ENCODE data around the gene THAP11.

DNA sequence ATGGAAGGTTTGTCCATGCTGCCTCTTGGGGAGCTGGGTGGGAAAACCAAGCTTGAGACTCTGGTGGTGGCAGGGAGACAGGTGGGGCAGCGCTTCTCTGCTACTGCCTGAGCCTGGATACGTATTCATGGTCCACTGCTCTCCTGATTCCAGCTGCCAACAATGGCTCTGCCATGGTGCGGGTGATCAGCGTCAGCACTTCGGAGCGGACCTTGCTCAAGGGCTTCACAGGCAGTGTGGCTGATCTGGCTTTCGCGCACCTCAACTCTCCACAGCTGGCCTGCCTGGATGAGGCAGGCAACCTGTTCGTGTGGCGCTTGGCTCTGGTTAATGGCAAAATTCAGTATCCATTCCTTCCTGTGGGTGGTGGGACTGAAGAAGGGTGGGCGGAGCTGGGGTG lies 34.9 kb downstream of the THAP11 start:
- no peak for TF ChIP-seq SP1 (IDR thresholded peaks at IDR 0.05)
- no peak for TF ChIP-seq SP1 (CRISPR knock-in tag; IDR thresholded peaks at IDR 0.05)
- TF ChIP-seq EZH2 (conservative IDR thresholded peaks at IDR 0.05; ENCODE audit: low read depth, low read length), result no peak
- no peak for TF ChIP-seq GABPA (IDR thresholded peaks at IDR 0.05; ENCODE audit: low read depth, low read length)
- no peak for TF ChIP-seq GABPA (CRISPR knock-in tag; IDR thresholded peaks at IDR 0.05; ENCODE audit: low read depth)
- TF ChIP-seq SNAPC2 (CRISPR knock-in tag; IDR thresholded peaks at IDR 0.05), result no peak
- TF ChIP-seq, protein P1, sequence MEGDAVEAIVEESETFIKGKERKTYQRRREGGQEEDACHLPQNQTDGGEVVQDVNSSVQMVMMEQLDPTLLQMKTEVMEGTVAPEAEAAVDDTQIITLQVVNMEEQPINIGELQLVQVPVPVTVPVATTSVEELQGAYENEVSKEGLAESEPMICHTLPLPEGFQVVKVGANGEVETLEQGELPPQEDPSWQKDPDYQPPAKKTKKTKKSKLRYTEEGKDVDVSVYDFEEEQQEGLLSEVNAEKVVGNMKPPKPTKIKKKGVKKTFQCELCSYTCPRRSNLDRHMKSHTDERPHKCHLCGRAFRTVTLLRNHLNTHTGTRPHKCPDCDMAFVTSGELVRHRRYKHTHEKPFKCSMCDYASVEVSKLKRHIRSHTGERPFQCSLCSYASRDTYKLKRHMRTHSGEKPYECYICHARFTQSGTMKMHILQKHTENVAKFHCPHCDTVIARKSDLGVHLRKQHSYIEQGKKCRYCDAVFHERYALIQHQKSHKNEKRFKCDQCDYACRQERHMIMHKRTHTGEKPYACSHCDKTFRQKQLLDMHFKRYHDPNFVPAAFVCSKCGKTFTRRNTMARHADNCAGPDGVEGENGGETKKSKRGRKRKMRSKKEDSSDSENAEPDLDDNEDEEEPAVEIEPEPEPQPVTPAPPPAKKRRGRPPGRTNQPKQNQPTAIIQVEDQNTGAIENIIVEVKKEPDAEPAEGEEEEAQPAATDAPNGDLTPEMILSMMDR (CRISPR knock-in tag; IDR thresholded peaks at IDR 0.05), result no peak
- TF ChIP-seq ZBTB25 (CRISPR knock-in tag; IDR thresholded peaks at IDR 0.05), result no peak
- no peak for TF ChIP-seq ZSCAN12 (CRISPR knock-in tag; IDR thresholded peaks at IDR 0.05)
- TF ChIP-seq FOXA1 (IDR thresholded peaks at IDR 0.05), result no peak
- no peak for TF ChIP-seq FOXA1 (CRISPR knock-in tag; IDR thresholded peaks at IDR 0.05)
- TF ChIP-seq, protein P2, sequence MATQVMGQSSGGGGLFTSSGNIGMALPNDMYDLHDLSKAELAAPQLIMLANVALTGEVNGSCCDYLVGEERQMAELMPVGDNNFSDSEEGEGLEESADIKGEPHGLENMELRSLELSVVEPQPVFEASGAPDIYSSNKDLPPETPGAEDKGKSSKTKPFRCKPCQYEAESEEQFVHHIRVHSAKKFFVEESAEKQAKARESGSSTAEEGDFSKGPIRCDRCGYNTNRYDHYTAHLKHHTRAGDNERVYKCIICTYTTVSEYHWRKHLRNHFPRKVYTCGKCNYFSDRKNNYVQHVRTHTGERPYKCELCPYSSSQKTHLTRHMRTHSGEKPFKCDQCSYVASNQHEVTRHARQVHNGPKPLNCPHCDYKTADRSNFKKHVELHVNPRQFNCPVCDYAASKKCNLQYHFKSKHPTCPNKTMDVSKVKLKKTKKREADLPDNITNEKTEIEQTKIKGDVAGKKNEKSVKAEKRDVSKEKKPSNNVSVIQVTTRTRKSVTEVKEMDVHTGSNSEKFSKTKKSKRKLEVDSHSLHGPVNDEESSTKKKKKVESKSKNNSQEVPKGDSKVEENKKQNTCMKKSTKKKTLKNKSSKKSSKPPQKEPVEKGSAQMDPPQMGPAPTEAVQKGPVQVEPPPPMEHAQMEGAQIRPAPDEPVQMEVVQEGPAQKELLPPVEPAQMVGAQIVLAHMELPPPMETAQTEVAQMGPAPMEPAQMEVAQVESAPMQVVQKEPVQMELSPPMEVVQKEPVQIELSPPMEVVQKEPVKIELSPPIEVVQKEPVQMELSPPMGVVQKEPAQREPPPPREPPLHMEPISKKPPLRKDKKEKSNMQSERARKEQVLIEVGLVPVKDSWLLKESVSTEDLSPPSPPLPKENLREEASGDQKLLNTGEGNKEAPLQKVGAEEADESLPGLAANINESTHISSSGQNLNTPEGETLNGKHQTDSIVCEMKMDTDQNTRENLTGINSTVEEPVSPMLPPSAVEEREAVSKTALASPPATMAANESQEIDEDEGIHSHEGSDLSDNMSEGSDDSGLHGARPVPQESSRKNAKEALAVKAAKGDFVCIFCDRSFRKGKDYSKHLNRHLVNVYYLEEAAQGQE (IDR thresholded peaks at IDR 0.05; ENCODE audit: borderline replicate concordance in 1 of 2, low read depth in 1 of 2, low read length in 2 of 2), result no peak
- TF ChIP-seq, protein P3, sequence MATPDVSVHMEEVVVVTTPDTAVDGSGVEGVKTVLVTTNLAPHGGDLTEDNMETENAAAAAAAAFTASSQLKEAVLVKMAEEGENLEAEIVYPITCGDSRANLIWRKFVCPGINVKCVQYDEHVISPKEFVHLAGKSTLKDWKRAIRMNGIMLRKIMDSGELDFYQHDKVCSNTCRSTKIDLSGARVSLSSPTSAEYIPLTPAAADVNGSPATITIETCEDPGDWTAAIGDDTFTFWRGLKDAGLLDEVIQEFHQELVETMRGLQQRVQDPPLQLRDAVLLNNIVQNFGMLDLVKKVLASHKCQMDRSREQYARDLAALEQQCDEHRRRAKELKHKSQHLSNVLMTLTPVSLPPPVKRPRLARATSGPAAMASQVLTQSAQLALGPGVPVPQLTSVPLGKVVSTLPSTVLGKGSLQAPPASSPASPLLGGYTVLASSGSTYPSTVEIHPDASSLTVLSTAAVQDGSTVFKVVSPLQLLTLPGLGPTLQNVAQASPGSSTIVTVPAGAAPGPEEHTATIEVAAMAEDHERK (CRISPR knock-in tag; IDR thresholded peaks at IDR 0.05; ENCODE audit: low read depth), result no peak
- no peak for TF ChIP-seq ZBTB21 (CRISPR knock-in tag; IDR thresholded peaks at IDR 0.05)
- no peak for TF ChIP-seq ZEB1 (IDR thresholded peaks at IDR 0.05; ENCODE audit: insufficient replicate concordance, low read depth)
- no peak for TF ChIP-seq SATB2 (CRISPR knock-in tag; IDR thresholded peaks at IDR 0.05)

Data from HepG2 (cell line).